Caco-2 (cell line): ENCODE data around the gene TMEM132D. TPM values are rescaled to one million over a fixed set of nuclear protein-coding genes. Genes with fewer than 3 reads are reported as not detected.

ENCODE experiments used
- BruUV-seq: library from RNA; stranded (reverse); fragments of 400-500 nt; replicated peaks from 2 replicates; lab custom pipeline; 2021; lab: Mats Ljungman, UMichigan
- CTCF ChIA-PET: fragments of 300-600 bp; sonication (Branson Sonifier 250); formaldehyde crosslinking; loops from one replicate; lab custom pipeline; 2022; ENCODE audit warnings: antibody characterized with exemption; lab: Charles Lee
- POLR2A ChIA-PET: fragments of 300-600 bp; sonication (Branson Sonifier 250); formaldehyde crosslinking; loops from one replicate; lab custom pipeline; 2022; ENCODE audit warnings: antibody characterized with exemption; lab: Charles Lee
- DNase-seq, 2 experiments: peaks; one replicate each; pipeline versions ENCODE4 v3.0.0 to v3.0.0-alpha.2; 2020 to 2022
- H3K27me3 ChIP-seq: replicated peaks from 2 replicates; pipeline ENCODE4 v1.6.0; 2011; ENCODE audit warnings: low read length; ENCODE audit not compliant: control insufficient read depth, insufficient read depth
- H3K36me3 ChIP-seq: 2 replicates; pipeline ENCODE4 v1.5.1; 2011; ENCODE audit warnings: low read length; ENCODE audit not compliant: control insufficient read depth, insufficient read depth
- H3K4me1 ChIP-seq: fragments of 250-450 bp; sonication (Bioruptor Pico); 2 replicates; pipeline ENCODE4 v1.5.1; 2020; ENCODE audit warnings: mild to moderate bottlenecking
- H3K4me3 ChIP-seq: 2 replicates; pipeline ENCODE4 v1.5.1; 2011; ENCODE audit warnings: low read depth, mild to moderate bottlenecking, control low read depth, low read length
- H3K9me3 ChIP-seq: fragments of 250-450 bp; sonication (Bioruptor Pico); 2 replicates; pipeline ENCODE4 v1.5.1; 2020; ENCODE audit warnings: mild to moderate bottlenecking, moderate library complexity
- H3K27ac Mint-ChIP-seq: one replicate; pipeline ENCODE4 v1.8.0; 2022; ENCODE audit warnings: mixed read lengths; ENCODE audit not compliant: unreplicated experiment
- H3K27me3 Mint-ChIP-seq: one replicate; pipeline ENCODE4 v1.8.0; 2022; ENCODE audit warnings: mixed read lengths; ENCODE audit not compliant: insufficient read depth, unreplicated experiment
- H3K36me3 Mint-ChIP-seq: one replicate; pipeline ENCODE4 v1.8.0; 2022; ENCODE audit warnings: mild to moderate bottlenecking, mixed read lengths; ENCODE audit not compliant: insufficient read depth, unreplicated experiment
- H3K4me1 Mint-ChIP-seq: one replicate; pipeline ENCODE4 v1.8.0; 2022; ENCODE audit warnings: low read depth, mixed read lengths; ENCODE audit not compliant: unreplicated experiment
- H3K4me3 Mint-ChIP-seq: one replicate; pipeline ENCODE4 v1.8.0; 2022; ENCODE audit warnings: mild to moderate bottlenecking, moderate library complexity, mixed read lengths; ENCODE audit not compliant: unreplicated experiment
- H3K9me3 Mint-ChIP-seq: one replicate; pipeline ENCODE4 v1.8.0; 2022; ENCODE audit warnings: mixed read lengths; ENCODE audit not compliant: unreplicated experiment
- CTCF ChIP-seq, 2 experiments: fragments of 200-600 bp in 1 of 2; IDR thresholded peaks; 1 replicate in 1 of 2; 2 replicates in 1 of 2; pipeline versions ENCODE4 v1.5.1 to v1.8.0; 2011 to 2022; ENCODE audit warnings: antibody characterized with exemption in 1 of 2, control low read depth in 1 of 2, inconsistent platforms in 1 of 2, low read depth in 1 of 2, low read length in 1 of 2, mild to moderate bottlenecking in 1 of 2, moderate library complexity in 1 of 2; ENCODE audit not compliant: insufficient read depth in 1 of 2, severe bottlenecking in 1 of 2, unreplicated experiment in 1 of 2
- intact Hi-C: fragments of 100-400 bp; cut with micrococcal nuclease; formaldehyde crosslinking; loops from one replicate; pipeline ENCODE4 v1.10.0; 2022; ENCODE audit not compliant: unreplicated experiment
- total RNA-seq: library from RNA; stranded (reverse); gene quantifications from 2 replicates; pipeline ENCODE4 v1.2.3, GENCODE V29; 2022

The TMEM132D gene
- total RNA-seq, 1 experiment from 2014 or later: not detected

- peaks cover 4% of the 10 kb centered on the region for H3K27me3 Mint-ChIP-seq
- BruUV-seq: no TSS peak
- H3K4me1 ChIP-seq: no peaks in the 10 kb centered on the region
- H3K4me3 Mint-ChIP-seq: no peak overlapping the region
- ChIA-PET CTCF (no interaction called here), POLR2A (no interaction called here)
- intact Hi-C loops: no loop called here
- H3K36me3 Mint-ChIP-seq: no peaks in the 10 kb centered on the region
- DNase-seq: no peak
- no peaks in the 10 kb centered on the region; the same call in 1 of the 2 replicates for H3K9me3 ChIP-seq
- no peak for TF ChIP-seq CTCF (IDR thresholded peaks at IDR 0.05; ENCODE audit: insufficient read depth in 1 of 2, low read depth in 1 of 2, low read length in 1 of 2, severe bottlenecking in 1 of 2, unreplicated experiment in 1 of 2)
- peaks cover 25% of the 10 kb centered on the region for H3K9me3 Mint-ChIP-seq
- H3K4me3 ChIP-seq: no peak overlapping the region
- no peaks in the 10 kb centered on the region for H3K27me3 ChIP-seq
- no peak overlapping the region for H3K27ac Mint-ChIP-seq
- no peaks in the 10 kb centered on the region for H3K36me3 ChIP-seq
- no peaks in the 10 kb centered on the region for H3K4me1 Mint-ChIP-seq
Measured at GRCh38 chr12:129727100-129727499, 176.7 kb downstream of the TMEM132D start.

- Histone ChIP-seq H3K4me3 (no peak overlapping the region), H3K4me1 (no peaks in the 10 kb centered on the region), H3K9me3 (no peaks in the 10 kb centered on the region), H3K36me3 (no peaks in the 10 kb centered on the region), H3K27me3 (no peaks in the 10 kb centered on the region)
- Mint-ChIP-seq H3K9me3 (peaks cover 25% of the 10 kb centered on the region), H3K36me3 (no peaks in the 10 kb centered on the region), H3K4me1 (no peaks in the 10 kb centered on the region), H3K27ac (no peak overlapping the region), H3K4me3 (no peak overlapping the region), H3K27me3 (peaks cover 7% of the 10 kb centered on the region)
- TF ChIP-seq CTCF (IDR thresholded peaks at IDR 0.05; ENCODE audit: insufficient read depth in 1 of 2, low read depth in 1 of 2, low read length in 1 of 2, severe bottlenecking in 1 of 2, unreplicated experiment in 1 of 2): no peak
- intact Hi-C loops: no loop called here
- no TSS peak for BruUV-seq
- CTCF ChIA-PET: no interaction called here
- no peak for DNase-seq
- POLR2A ChIA-PET: no interaction called here
Measured at GRCh38 chr12:129723260-129723659, 180.6 kb downstream of the TMEM132D start.

- Histone ChIP-seq H3K27me3 (no peaks in the 10 kb centered on the region), H3K4me3 (no peak overlapping the region), H3K9me3 (no peaks in the 10 kb centered on the region), H3K36me3 (no peaks in the 10 kb centered on the region), H3K4me1 (no peaks in the 10 kb centered on the region)
- TF ChIP-seq CTCF (IDR thresholded peaks at IDR 0.05; ENCODE audit: insufficient read depth in 1 of 2, low read depth in 1 of 2, low read length in 1 of 2, severe bottlenecking in 1 of 2, unreplicated experiment in 1 of 2): no peak
- BruUV-seq: no TSS peak
- peaks cover 14% of the 10 kb centered on the region for H3K9me3 Mint-ChIP-seq
- H3K4me1 Mint-ChIP-seq: no peaks in the 10 kb centered on the region
- H3K36me3 Mint-ChIP-seq: no peaks in the 10 kb centered on the region
- peaks cover 7% of the 10 kb centered on the region for H3K27me3 Mint-ChIP-seq
- no peak for DNase-seq
- ChIA-PET POLR2A (no interaction called here), CTCF (no interaction called here)
- no peak overlapping the region for H3K27ac Mint-ChIP-seq
- intact Hi-C loops: no loop called here
- H3K4me3 Mint-ChIP-seq: no peak overlapping the region
Measured at GRCh38 chr12:129720618-129721017, 183.2 kb downstream of the TMEM132D start.
